Left cardiac atrium (tissue), 4 donors: ENCODE measurements around the gene CABP5. TPM values are rescaled to one million over a fixed set of nuclear protein-coding genes. Genes with fewer than 3 reads are reported as not detected.
"Not testable (repeated sequence)": the region's sequence is repeated elsewhere in the genome, so short reads cannot be mapped to it uniquely, and the experiment has no call there.

Source experiments
- ATAC-seq, 2 donors: fragments of 200-7000 bp; cut with Tn5 transposase; one replicate each; pipeline ENCODE4 v1.9.1; 2020; ENCODE audit warnings: mild to moderate bottlenecking in 2 of 2, moderate library complexity in 2 of 2
- DNase-seq: peaks from one replicate; pipeline ENCODE4 v3.0.0-alpha.2; 2020
- intact Hi-C, 2 donors: fragments of 100-400 bp; cut with DNase I; formaldehyde crosslinking; loops; one replicate each; pipeline versions ENCODE4 v1.14.1 to v1.15.1; 2022 to 2023
- long read RNA-seq: library from polyadenylated mRNA; unstranded; transcript quantifications from one replicate; pipeline ENCODE4 v2.0.0, GENCODE V29; 2021
- total RNA-seq, 2 donors: library from RNA; stranded (reverse); fragmentation: NEBNext Ultra II Directional; extraction: Animal tissue kit (Norgen Biotek cat#: 25700); gene quantifications; one replicate each; pipeline ENCODE4 v1.2.1, GENCODE V29; 2021
- donor health status: DM: no; HTN: yes; CAD: no.
- donor health status: DM: no; HTN: yes; CAD: no; lungs with severe emphysema.
- donor health status: DM: yes; HTN: yes; CAD: no.
- donor health status: Dilated cardiomyopathy.

The CABP5 gene
- not detected for total RNA-seq
- long read RNA-seq: 0 reads

GRCh38 chr19:48043675-48044258, at the start of gene CABP5:
CABP5 (minus strand) TSS chr19:48044079; CDS start chr19:48043922, 157 bp downstream.
- no peak for DNase-seq
- ATAC-seq: no peak
- intact Hi-C loops: no loop called here

DNA sequence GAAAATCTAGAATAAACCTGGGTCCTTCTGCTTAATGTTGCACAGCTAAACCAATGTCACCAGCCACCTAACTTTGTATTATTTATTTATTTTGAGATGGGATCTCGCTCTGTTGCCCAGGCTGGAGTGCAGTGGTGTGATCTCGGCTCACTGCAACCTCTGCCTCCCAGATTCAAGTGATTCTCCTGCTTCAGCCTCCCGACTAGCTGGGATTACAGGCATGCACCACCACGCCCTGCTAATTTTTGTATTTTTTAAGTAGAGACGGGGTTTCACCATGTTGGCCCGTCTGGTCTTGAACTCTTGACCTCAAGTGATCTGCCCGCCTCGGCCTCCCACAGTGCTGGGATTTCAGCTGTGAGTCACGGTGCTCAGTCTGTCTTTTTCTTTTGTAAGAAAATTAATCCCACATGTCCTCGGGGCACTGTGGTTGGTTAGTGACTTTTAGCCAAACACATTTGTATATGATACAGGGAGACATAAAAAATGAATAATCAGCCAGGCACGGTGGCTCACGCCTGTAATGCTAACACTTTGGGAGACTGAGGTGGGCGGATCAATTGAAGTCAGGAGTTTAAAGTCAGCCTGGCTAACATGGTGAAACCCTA, 47.3 kb upstream of the CABP5 start:
- ATAC-seq, DNase-seq: not testable (repeated sequence)

DNA sequence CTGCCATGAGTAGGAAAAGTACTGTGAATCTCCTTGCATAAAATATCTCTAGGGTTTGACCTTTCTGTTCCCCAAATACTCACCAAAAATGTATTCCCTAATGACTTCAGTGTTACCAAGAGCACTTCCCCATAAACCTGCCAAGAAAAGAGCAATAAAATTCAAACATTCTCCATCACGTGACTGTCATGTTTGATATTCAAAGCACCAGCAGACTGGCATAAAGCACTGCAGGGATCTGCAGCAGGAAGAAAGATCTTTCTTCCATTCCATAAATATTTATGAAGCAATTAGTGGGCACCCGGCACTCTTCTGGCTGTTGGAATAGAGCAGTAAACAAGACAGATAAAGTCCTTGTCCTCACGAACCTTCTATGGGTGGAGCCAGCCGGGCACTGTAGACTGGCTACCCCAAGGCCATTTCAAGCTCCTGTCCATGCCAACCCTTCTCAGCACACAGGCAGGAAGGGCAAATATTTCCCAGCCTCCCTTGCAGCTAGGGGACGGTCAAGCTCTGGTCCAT, 46.5 kb upstream of the CABP5 start:
- ATAC-seq: no peak
- no peak for DNase-seq
- intact Hi-C loops: no loop called here

More for the DNA sequence above, 47.3 kb upstream of the CABP5 start:
- intact Hi-C loops: not testable (repeated sequence)

GRCh38 chr19:48088991-48089390, 45.1 kb upstream of the CABP5 start:
- intact Hi-C loops, ATAC-seq, DNase-seq: not testable (repeated sequence)

GRCh38 chr19:48085904-48086864, 42.3 kb upstream of the CABP5 start:
- intact Hi-C loops: no loop called here
- no peak for ATAC-seq
- no peak for DNase-seq

DNA sequence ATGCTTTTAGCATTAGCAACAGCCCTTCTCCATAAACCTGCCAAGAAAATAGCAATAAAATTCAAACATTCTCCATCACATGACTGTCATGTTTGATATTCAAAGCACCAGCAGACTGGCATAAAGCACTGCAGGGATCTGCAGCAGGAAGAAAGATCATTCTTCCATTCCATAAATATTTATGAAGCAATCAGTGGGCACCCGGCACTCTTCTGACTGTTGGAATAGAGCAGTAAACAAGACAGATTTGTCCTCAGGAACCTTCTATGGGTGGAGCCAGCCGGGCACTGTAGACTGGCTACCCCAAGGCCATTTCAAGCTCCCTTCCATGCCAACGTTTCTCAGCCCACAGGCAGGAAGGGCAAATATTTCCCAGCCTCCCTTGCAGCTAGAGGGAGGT, 41.2 kb upstream of the CABP5 start:
- intact Hi-C loops: no loop called here
- ATAC-seq (no peak), DNase-seq (no peak)

GRCh38 chr19:48081106-48081505, 37.2 kb upstream of the CABP5 start:
- intact Hi-C loops: no loop called here
- ATAC-seq (no peak), DNase-seq (no peak)

DNA sequence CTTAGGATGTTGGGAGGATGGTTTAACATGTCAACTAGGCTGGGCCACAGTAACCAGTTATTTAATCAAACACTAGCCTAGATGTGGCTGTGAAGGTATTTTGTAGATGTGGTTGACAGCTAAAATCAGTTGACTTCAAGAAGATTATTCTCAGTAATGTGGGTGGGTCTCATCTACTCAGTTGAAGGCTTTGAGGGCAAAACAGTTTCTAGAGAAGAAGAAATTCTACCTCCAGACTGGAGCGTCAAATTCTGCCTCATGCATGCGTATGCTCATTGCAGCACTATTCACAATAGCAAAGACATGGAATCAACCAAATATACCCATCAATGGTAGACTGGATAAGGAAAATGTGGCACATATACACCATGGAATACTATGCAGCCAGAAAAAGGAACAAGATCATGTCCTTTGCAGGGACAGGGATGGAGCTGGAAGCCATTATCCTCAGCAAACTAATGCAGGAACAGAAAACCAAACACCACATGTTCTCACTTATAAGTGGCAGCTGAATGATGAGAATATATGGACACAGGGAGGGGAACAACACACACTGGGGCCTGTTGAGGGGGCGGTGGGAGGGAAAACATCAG, 26.4 kb upstream of the CABP5 start:
- DNase-seq, intact Hi-C loops, ATAC-seq: not testable (repeated sequence)

GRCh38 chr19:48069435-48069834, 25.6 kb upstream of the CABP5 start:
- ATAC-seq (no peak), DNase-seq (no peak)
- intact Hi-C loops: no loop called here

GRCh38 chr19:48064509-48064908, 20.6 kb upstream of the CABP5 start:
- DNase-seq (no peak), ATAC-seq (no peak)
- intact Hi-C loops: no loop called here

DNA sequence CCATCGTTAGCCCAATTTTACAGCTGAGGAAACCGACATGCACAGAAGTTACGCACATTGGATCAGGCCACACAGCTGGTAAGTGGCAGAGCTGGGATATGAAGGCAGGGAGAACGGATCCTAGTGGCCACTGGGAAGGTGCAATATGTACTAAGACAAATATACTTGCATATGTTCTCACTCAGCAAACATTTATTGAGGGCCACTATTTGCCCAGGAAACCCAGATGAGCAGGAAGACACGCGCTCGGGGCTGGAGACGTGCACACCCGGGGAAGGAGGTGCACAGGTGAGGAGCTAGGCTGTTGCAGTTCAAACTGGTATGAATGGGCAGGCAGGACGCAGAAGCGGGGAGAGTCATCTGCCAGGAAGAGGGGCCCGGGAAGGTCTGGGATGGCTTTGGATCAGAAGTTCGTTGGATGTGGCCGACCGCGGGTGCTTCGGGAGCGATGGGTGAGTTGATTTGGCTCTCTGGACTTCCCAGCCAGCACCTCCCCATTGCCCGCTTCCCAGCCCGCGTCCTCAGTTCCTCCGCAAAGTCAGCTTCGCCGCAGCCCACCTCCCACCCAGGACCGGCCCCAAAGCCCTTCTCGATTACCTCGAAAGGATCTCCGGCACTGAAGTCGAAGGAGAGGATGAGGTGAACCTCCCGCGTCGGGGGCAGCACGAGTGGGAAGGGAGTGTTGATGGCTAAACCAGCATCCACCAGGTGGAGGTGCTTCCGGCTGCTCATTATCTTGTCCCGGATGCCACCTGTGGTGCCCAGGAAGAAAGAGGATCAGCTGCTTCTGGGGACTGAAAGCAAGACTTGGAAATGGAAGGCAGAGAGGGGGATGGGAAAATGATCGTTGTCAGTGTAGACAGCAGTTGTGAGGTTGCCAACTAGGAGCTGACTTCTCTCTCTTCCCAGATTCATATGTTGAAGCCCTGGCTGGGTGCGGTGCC, 17.8 kb upstream of the CABP5 start:
- intact Hi-C loops: no loop called here
- DNase-seq (no peak), ATAC-seq (no peak)

DNA sequence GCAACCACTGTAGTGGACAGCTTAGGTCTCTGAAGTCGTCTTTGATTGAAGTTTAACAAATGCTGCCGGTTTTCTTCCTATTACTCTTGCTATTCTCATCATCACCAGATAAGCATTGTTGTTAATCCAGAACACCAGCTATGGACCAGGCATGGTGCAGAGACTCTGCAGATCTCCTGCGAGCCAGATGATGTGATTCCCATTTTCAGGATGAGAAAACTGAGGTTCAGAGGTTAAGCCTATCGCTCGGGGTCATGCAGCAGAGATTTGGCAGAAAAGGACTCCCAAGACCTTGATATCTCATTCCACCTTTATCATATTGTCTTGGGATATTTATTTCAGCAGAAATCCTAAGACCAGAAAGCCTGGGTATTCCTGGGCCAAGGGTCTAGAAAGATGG, 16.5 kb upstream of the CABP5 start:
- intact Hi-C loops: no loop called here
- ATAC-seq (no peak), DNase-seq (no peak)

DNA sequence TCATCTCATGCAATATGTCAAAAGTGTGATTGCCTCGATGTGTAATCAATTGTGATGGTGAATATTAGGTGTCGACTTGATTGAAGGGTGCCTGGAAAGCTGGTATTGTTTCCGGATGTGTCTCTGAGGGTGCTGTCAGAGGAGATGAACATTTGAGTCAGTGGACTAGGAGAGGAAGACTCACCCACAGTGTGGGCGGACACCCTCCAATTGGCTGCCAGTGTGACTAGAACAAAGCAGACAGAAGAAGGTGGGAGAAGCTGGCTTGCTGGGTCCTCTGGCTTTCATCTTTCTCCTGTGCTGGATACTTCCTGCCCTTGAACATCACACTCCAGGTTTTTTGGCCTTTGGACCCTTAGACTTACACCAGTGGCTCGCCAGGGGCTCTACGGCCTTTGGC, 15.5 kb upstream of the CABP5 start:
- DNase-seq (no peak), ATAC-seq (no peak)
- intact Hi-C loops: no loop called here

GRCh38 chr19:48053856-48054255, 10.0 kb upstream of the CABP5 start:
- ATAC-seq (no peak), DNase-seq (no peak)
- intact Hi-C loops: no loop called here

DNA sequence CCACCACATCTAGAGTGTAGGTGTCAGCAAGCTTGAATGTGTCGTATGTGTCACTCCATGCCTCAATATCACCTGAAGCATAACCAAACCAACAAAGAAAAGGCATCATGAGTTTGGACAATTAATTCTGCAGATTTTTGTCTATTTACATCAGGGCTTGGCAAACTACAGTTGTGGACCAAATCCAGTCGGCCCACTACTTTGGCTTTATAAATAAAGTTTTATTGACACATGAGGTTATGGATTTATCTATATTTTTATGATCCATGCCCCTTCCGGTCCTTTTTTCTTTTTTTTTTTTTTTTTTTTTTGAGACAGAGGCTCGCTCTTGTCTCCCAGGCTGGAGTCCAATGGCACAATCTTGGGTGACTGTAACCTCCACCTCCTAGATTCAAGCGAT, 9.2 kb upstream of the CABP5 start:
- ATAC-seq (no peak), DNase-seq (no peak)
- intact Hi-C loops: no loop called here

- DNase-seq (no peak), ATAC-seq (no peak)
- intact Hi-C loops: no loop called here
Measured at GRCh38 chr19:48051335-48052033, 7.6 kb upstream of the CABP5 start.

- no peak for ATAC-seq
- intact Hi-C loops: no loop called here
- DNase-seq: no peak
Measured at GRCh38 chr19:48044561-48044960, 682 bp upstream of the CABP5 start.
